Hepatocyte (in vitro differentiated cells): ENCODE data around the gene PTPRE. TPM values are rescaled to one million over a fixed set of nuclear protein-coding genes. Genes with fewer than 3 reads are reported as not detected.

Source experiments
- DNase-seq: peaks from one replicate; pipeline ENCODE4 v3.0.0-alpha.2; 2016; ENCODE audit warnings: low spot score
- H2AFZ ChIP-seq: fragments of 200-600 bp; sonication (generic); 2 replicates; pipeline ENCODE4 v1.6.0; 2016; ENCODE audit warnings: antibody characterized with exemption, mild to moderate bottlenecking
- H3K27ac ChIP-seq: fragments of 200-600 bp; sonication (generic); 2 replicates; pipeline ENCODE4 v1.5.1; 2016; ENCODE audit warnings: mild to moderate bottlenecking
- H3K27me3 ChIP-seq: fragments of 200-600 bp; sonication (generic); 2 replicates; pipeline ENCODE4 v1.6.1; 2016
- H3K36me3 ChIP-seq: fragments of 200-600 bp; sonication (generic); replicated peaks from 2 replicates; pipeline ENCODE4 v1.5.1; 2016; ENCODE audit warnings: low read depth; ENCODE audit not compliant: insufficient read depth
- H3K4me1 ChIP-seq: fragments of 200-600 bp; sonication (generic); 2 replicates; pipeline ENCODE4 v1.5.1; 2016; ENCODE audit warnings: mild to moderate bottlenecking, moderate library complexity; ENCODE audit not compliant: insufficient read depth
- H3K4me2 ChIP-seq: fragments of 200-600 bp; sonication (generic); 2 replicates; pipeline ENCODE4 v1.6.0; 2016
- H3K4me3 ChIP-seq: fragments of 200-600 bp; sonication (generic); 2 replicates; pipeline ENCODE4 v1.5.1; 2016; ENCODE audit warnings: mild to moderate bottlenecking
- H3K79me2 ChIP-seq: fragments of 200-600 bp; sonication (generic); 2 replicates; pipeline ENCODE4 v1.6.0; 2017; ENCODE audit warnings: mild to moderate bottlenecking
- H3K9me2 ChIP-seq: fragments of 200-600 bp; sonication (generic); replicated peaks from 2 replicates; pipeline ENCODE4 v1.6.0; 2017; ENCODE audit warnings: mild to moderate bottlenecking; ENCODE audit not compliant: insufficient read depth
- H3K9me3 ChIP-seq: fragments of 200-600 bp; sonication (generic); 2 replicates; pipeline ENCODE4 v1.5.1; 2016; ENCODE audit warnings: low read depth, mild to moderate bottlenecking
- H4K20me1 ChIP-seq: fragments of 200-600 bp; sonication (generic); 2 replicates; pipeline ENCODE4 v1.6.0; 2016; ENCODE audit warnings: mild to moderate bottlenecking; ENCODE audit not compliant: insufficient read depth, poor library complexity, severe bottlenecking
- CTCF ChIP-seq: fragments of 200-600 bp; sonication (generic); IDR thresholded peaks from 2 replicates; pipeline ENCODE4 v1.5.1; 2016; ENCODE audit warnings: antibody characterized with exemption, mild to moderate bottlenecking; ENCODE audit not compliant: poor library complexity
- EZH2 ChIP-seq: fragments of 200-600 bp; sonication (generic); IDR thresholded peaks from 2 replicates; pipeline ENCODE4 v1.6.1; 2016; ENCODE audit warnings: antibody characterized with exemption, mild to moderate bottlenecking, borderline replicate concordance
- EZH2phosphoT487 ChIP-seq: fragments of 200-600 bp; sonication (generic); IDR thresholded peaks from one replicate; pipeline ENCODE4 v1.6.1; 2018; ENCODE audit warnings: antibody characterized with exemption, mild to moderate bottlenecking, low read depth, moderate library complexity; ENCODE audit not compliant: unreplicated experiment, severe bottlenecking
- WGBS: methylation state at CpG from one replicate; pipeline ENCODE4 v1.1.6; 2016; ENCODE audit warnings: low lambda C conversion rate; ENCODE audit errors: missing lambda C conversion rate; 5-methylcytosine and 5-hydroxymethylcytosine counted together
- polyA plus RNA-seq: library from polyadenylated mRNA; unstranded; fragments of >200 nt; fragmentation: Nextera tagmentation; extraction: Ambion mirVana; gene quantifications from 2 replicates; pipeline ENCODE4 v1.2.1, GENCODE V29; 2016
- total RNA-seq: library from RNA; depleted of rRNA; stranded (reverse); fragments of >200 nt; gene quantifications from 2 replicates; pipeline ENCODE4 v1.2.3, GENCODE V29; 2014

Gene PTPRE
- total and polyA plus RNA-seq, 2 experiments from 2014 or later: 3.2 to 10.1 TPM

- no peak for DNase-seq
- no peak overlapping the region for H3K4me3 ChIP-seq
- H3K9me3 ChIP-seq: no peaks in the 10 kb centered on the region
- no peaks in the 10 kb centered on the region for H3K4me1 ChIP-seq
- H3K9me2 ChIP-seq: no peaks in the 10 kb centered on the region
- no peaks in the 10 kb centered on the region for H3K79me2 ChIP-seq
- H2AFZ ChIP-seq: no peak overlapping the region
- no peak for TF ChIP-seq CTCF
- no peak for TF ChIP-seq EZH2
- no peak for TF ChIP-seq EZH2phosphoT487
- no peaks in the 10 kb centered on the region for H3K27me3 ChIP-seq
- H4K20me1 ChIP-seq: no peaks in the 10 kb centered on the region
- H3K27ac ChIP-seq: no peak overlapping the region
- no peaks in the 10 kb centered on the region for H3K36me3 ChIP-seq
- H3K4me2 ChIP-seq: no peak overlapping the region
- 94% methylated on average over 6 of the region's 6 CpGs for WGBS
These were observed 119.0 kb downstream of the PTPRE start for GRCh38 chr10:128025951-128026350.

- Histone ChIP-seq H3K4me3 (no peak overlapping the region), H3K36me3 (no peaks in the 10 kb centered on the region), H3K79me2 (no peaks in the 10 kb centered on the region), H3K9me3 (no peaks in the 10 kb centered on the region), H3K4me1 (no peaks in the 10 kb centered on the region), H2AFZ (no peak overlapping the region), H3K27me3 (no peaks in the 10 kb centered on the region), H3K27ac (no peak overlapping the region), H3K9me2 (no peaks in the 10 kb centered on the region), H3K4me2 (no peak overlapping the region), H4K20me1 (no peaks in the 10 kb centered on the region)
- no peak for DNase-seq
- TF ChIP-seq EZH2: no peak
- TF ChIP-seq EZH2phosphoT487: no peak
- WGBS: 71% methylated on average over 4 of the region's 4 CpGs
These were observed 119.9 kb downstream of the PTPRE start for GRCh38 chr10:128026615-128027300.

GRCh38 chr10:128027306-128027705 is 120.4 kb downstream of the PTPRE start:
- DNase-seq: no peak
- no peaks in the 10 kb centered on the region for H3K9me2 ChIP-seq
- no peaks in the 10 kb centered on the region for H3K9me3 ChIP-seq
- H3K27me3 ChIP-seq: no peaks in the 10 kb centered on the region
- H3K79me2 ChIP-seq: no peaks in the 10 kb centered on the region
- no peaks in the 10 kb centered on the region for H3K4me1 ChIP-seq
- H4K20me1 ChIP-seq: no peaks in the 10 kb centered on the region
- H3K27ac ChIP-seq: no peak overlapping the region
- H2AFZ ChIP-seq: no peak overlapping the region
- WGBS: 70% methylated on average over 8 of the region's 8 CpGs
- no peak overlapping the region for H3K4me2 ChIP-seq
- H3K36me3 ChIP-seq: no peaks in the 10 kb centered on the region
- H3K4me3 ChIP-seq: no peak overlapping the region
- TF ChIP-seq EZH2: no peak
- TF ChIP-seq CTCF: no peak
- TF ChIP-seq EZH2phosphoT487: no peak

- Histone ChIP-seq H4K20me1 (no peaks in the 10 kb centered on the region), H3K4me3 (no peak overlapping the region), H3K9me2 (no peaks in the 10 kb centered on the region), H3K36me3 (no peaks in the 10 kb centered on the region), H3K27me3 (no peaks in the 10 kb centered on the region), H3K4me2 (no peak overlapping the region), H3K27ac (no peak overlapping the region), H3K9me3 (no peaks in the 10 kb centered on the region), H3K4me1 (no peaks in the 10 kb centered on the region), H2AFZ (no peak overlapping the region), H3K79me2 (no peaks in the 10 kb centered on the region)
- no peak for DNase-seq
- TF ChIP-seq CTCF: no peak
- TF ChIP-seq EZH2: no peak
- no peak for TF ChIP-seq EZH2phosphoT487
- 92% methylated on average over 17 of the region's 17 CpGs for WGBS
These were observed 121.1 kb downstream of the PTPRE start for GRCh38 chr10:128027822-128028507.
